Measurements from ENCODE around the gene CPSF2. TPM values are rescaled to one million over a fixed set of nuclear protein-coding genes. Genes with fewer than 3 reads are reported as not detected.
A peak's percentile ranks its signal among the peaks of the same experiment; 100 is the strongest.

The CPSF2 gene
- total RNA-seq, 1 donor from 2014 or later, result 80.3 TPM

- Mint-ChIP-seq H3K27me3 (ENCODE audit: unreplicated experiment) (peaks cover 7% of the 10 kb centered on the region), H3K4me3 (ENCODE audit: unreplicated experiment) (no peak overlapping the region), H3K4me1 (ENCODE audit: unreplicated experiment) (peaks cover 34% of the 10 kb centered on the region), H3K9me3 (ENCODE audit: unreplicated experiment) (no peaks in the 10 kb centered on the region), H3K27ac (ENCODE audit: unreplicated experiment) (no peak overlapping the region), H3K36me3 (ENCODE audit: low read depth, unreplicated experiment) (no peaks in the 10 kb centered on the region)
- DNase-seq (ENCODE audit: low spot score), result no peak
- TF ChIP-seq, protein P1, sequence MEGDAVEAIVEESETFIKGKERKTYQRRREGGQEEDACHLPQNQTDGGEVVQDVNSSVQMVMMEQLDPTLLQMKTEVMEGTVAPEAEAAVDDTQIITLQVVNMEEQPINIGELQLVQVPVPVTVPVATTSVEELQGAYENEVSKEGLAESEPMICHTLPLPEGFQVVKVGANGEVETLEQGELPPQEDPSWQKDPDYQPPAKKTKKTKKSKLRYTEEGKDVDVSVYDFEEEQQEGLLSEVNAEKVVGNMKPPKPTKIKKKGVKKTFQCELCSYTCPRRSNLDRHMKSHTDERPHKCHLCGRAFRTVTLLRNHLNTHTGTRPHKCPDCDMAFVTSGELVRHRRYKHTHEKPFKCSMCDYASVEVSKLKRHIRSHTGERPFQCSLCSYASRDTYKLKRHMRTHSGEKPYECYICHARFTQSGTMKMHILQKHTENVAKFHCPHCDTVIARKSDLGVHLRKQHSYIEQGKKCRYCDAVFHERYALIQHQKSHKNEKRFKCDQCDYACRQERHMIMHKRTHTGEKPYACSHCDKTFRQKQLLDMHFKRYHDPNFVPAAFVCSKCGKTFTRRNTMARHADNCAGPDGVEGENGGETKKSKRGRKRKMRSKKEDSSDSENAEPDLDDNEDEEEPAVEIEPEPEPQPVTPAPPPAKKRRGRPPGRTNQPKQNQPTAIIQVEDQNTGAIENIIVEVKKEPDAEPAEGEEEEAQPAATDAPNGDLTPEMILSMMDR (IDR thresholded peaks at IDR 0.05; ENCODE audit: unreplicated experiment), result no peak
Measured at GRCh38 chr14:92103363-92103989, 18.3 kb upstream of the CPSF2 start.

DNA sequence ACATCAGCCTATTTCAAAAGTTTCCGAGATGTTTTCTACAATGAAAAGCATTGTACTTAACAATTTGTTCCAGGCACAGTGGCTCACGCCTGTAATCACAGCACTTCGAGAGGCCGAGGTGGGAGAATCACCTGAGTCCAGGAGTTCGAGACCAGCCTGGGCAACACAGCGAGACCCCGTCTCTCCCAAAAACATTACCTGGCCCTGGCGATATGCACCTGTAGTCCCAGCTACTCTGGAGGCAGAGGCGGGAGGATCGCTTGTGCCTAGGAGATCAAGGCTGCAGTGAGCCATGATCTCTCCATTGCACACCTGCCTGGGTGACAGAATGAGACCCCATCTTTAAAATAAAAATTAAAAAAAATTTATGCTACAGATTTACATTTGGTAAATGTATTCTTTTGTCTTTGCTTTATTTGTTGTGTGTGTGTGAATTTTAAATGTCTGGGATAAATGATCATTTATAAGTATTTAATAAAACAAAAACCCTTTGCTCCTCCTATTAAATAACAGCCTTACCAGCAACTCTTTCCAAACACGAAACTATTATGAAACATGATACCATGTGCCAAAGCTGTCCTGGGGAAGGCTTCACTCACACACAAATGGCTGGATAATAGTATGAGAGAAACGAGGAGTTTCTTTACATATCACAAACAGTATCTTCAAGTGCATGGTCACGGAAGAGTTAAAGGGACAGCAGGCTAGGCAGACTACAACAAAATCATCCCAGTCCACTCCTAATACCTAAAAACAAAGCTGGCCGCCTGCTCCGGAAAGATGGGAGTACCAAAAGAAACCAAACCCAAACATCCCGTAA is 16.5 kb upstream of the CPSF2 start:
- Mint-ChIP-seq H3K9me3 (ENCODE audit: unreplicated experiment) (no peaks in the 10 kb centered on the region), H3K36me3 (ENCODE audit: low read depth, unreplicated experiment) (no peaks in the 10 kb centered on the region), H3K27me3 (ENCODE audit: unreplicated experiment) (peaks cover 7% of the 10 kb centered on the region), H3K4me1 (ENCODE audit: unreplicated experiment) (peaks cover 33% of the 10 kb centered on the region), H3K4me3 (ENCODE audit: unreplicated experiment) (peak overlapping the region; percentile 97), H3K27ac (ENCODE audit: unreplicated experiment) (peak overlapping the region; percentile 93)
- TF ChIP-seq, protein P1 (IDR thresholded peaks at IDR 0.05; ENCODE audit: unreplicated experiment), result no peak
- no peak for DNase-seq (ENCODE audit: low spot score)

DNA sequence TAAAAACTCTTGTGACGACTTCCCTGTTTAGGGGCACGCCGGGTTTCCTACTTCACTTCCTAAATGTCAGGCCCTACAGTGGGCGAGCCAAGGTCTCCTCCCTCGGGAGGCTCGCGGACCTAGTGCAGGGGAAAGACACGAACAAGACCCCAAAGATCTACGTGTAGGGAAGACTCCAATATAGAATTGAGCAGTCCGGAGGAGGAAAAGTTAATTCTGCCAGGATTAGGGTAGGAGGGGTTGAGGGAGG is 16.0 kb upstream of the CPSF2 start:
- H3K36me3 Mint-ChIP-seq (ENCODE audit: low read depth, unreplicated experiment), result no peaks in the 10 kb centered on the region
- DNase-seq (ENCODE audit: low spot score), result no peak
- H3K4me1 Mint-ChIP-seq (ENCODE audit: unreplicated experiment), result peaks cover 30% of the 10 kb centered on the region
- H3K27ac Mint-ChIP-seq (ENCODE audit: unreplicated experiment), result peak overlapping the region; percentile 93
- TF ChIP-seq, protein P1 (IDR thresholded peaks at IDR 0.05; ENCODE audit: unreplicated experiment), result no peak
- H3K9me3 Mint-ChIP-seq (ENCODE audit: unreplicated experiment), result no peaks in the 10 kb centered on the region
- peak overlapping the region; percentile 97 for H3K4me3 Mint-ChIP-seq (ENCODE audit: unreplicated experiment)
- peaks cover 7% of the 10 kb centered on the region for H3K27me3 Mint-ChIP-seq (ENCODE audit: unreplicated experiment)

GRCh38 chr14:92106143-92106926 is 15.4 kb upstream of the CPSF2 start, which contains the start of gene ATXN3:
Gene ATXN3 (minus strand): TSS chr14:92106582. CDS start chr14:92106552, 30 bp downstream.
- peaks cover 30% of the 10 kb centered on the region for H3K4me1 Mint-ChIP-seq (ENCODE audit: unreplicated experiment)
- peak within 1 kb of the TSS; percentile 93 for H3K27ac Mint-ChIP-seq (ENCODE audit: unreplicated experiment)
- peak within 1 kb of the TSS; percentile 97 for H3K4me3 Mint-ChIP-seq (ENCODE audit: unreplicated experiment)
- H3K9me3 Mint-ChIP-seq (ENCODE audit: unreplicated experiment), result no peaks in the 10 kb centered on the region
- H3K36me3 Mint-ChIP-seq (ENCODE audit: low read depth, unreplicated experiment), result no peaks in the 10 kb centered on the region
- peak; percentile 91 for DNase-seq (ENCODE audit: low spot score)
- TF ChIP-seq, protein P1 (IDR thresholded peaks at IDR 0.05; ENCODE audit: unreplicated experiment), result no peak
- H3K27me3 Mint-ChIP-seq (ENCODE audit: unreplicated experiment), result peaks cover 7% of the 10 kb centered on the region

Data from endothelial cell (in vitro differentiated cells).